GM21576 (cell line): ENCODE data around the gene PRKCG.
"Not testable (repeated sequence)": the region's sequence is repeated elsewhere in the genome, so short reads cannot be mapped to it uniquely, and the experiment has no call there.

ENCODE experiments used
- ATAC-seq: cut with Tn5 transposase; IDR thresholded peaks from one replicate; pipeline ENCODE4 v1.9.1; 2021; ENCODE audit warnings: mild to moderate bottlenecking, moderate library complexity; ENCODE audit not compliant: unreplicated experiment

The PRKCG gene

DNA sequence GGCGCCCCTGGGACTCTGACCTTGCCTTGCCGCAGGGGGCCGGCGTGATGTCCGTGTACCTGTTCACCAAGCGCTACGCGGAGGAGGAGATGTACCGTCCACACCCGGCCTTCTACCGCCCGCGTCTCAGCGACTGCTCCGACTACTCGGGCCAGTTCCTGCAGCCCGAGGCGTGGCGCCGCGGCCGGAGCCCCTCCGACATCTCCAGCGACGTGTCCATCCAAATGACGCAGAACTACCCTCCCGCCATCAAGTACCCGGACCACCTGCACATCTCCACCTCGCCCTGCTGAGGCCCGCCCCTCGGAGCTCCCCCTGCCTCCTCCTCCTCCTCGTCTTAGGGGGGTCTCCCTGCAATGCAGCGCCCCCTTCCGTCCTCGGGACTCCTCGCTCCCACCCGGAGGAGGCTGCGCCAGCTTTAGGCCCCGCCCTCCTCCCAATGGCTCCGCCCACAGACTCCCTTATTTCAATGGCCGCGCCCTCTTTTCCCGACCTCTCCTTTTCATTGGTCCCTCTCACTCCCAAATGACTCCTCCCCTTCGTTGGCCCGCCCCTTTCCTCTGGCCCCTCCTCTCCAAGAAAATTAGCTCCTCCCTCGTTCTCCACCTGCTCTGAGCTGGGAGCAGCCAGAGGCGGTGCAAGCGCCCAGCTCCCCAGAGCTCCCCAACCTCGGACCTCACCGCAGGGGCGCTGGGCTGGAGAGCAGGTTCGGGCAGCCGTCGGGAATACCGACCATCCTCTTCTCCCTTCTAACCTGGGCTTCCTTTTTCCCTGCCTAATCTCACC lies 60.2 kb downstream of the PRKCG start:
- ATAC-seq, result no peak

DNA sequence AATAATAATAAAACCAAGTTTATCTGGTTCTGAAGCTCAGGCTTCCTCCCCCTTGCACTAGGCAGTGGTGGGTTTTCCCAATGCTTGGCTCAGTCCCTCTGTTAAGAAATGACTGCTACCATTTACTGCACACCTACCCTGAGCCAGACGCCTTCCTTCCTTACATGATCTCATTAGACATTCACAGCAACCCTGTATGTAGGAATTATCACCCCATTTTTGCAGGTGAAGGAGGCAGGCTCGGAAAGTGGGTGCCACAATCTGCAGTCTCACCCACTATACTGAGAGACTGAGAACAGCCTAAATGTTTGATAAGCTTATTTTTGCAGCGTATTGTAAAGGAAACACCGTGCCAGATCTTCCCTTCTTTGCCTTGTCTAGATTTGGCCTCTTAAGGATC lies 62.4 kb downstream of the PRKCG start:
- ATAC-seq, result no peak

DNA sequence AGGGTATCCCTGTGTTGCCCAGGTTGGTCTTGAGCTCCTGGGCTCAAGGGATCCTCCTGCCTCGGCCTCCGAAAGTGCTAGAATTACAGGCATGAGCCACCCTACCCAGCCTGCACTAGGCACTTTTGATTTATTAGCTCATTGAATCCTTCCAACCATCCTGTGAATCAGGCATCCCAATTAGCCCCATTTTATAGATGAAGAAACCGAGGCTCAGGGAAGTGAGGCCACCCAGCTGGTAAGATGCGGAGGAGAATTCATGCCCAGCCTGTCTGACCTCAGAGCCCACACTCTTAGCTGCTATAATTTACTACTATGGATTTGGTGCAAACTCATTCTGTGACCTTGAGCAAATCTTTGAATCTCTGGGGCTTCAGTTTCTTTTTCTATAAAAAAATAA lies 62.9 kb downstream of the PRKCG start:
- no peak for ATAC-seq

DNA sequence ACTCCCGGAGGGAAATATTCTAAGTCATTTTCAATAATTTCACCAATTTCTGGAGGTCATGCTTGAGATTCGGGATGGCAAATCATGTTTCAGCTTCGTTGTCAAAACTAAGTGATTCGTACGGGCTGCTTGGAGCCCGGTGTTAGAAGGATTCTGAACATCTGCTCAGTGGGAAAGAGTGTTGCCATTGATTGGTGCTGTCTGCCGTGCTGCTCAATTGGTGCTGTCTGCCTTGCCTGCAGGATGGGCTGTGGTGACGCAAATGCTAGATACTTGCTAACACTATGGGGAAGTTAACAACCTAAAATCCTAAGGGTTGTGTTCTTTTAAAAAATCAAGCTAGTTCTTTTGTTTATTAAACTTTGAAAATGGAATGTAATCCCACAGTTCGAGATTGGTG lies 63.4 kb downstream of the PRKCG start:
- no peak for ATAC-seq

DNA sequence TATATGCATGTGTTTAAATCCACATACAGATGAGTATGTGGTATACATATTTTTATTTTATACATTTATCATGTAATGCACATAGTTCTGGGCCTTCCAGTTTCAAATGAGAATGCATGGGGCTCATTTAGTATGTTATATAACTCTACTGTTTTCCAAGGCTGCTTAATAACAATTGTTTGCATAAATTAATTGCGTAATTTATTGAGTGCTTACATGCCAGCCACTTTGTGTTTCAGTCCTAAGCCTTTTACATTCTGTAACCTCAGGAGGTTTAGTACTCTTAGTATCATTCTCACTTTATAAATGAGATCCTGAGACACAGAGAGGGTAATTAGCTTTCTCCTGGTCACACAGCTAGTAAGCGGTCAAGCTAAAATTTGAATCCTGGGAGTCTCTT lies 64.0 kb downstream of the PRKCG start:
- ATAC-seq, result no peak

DNA sequence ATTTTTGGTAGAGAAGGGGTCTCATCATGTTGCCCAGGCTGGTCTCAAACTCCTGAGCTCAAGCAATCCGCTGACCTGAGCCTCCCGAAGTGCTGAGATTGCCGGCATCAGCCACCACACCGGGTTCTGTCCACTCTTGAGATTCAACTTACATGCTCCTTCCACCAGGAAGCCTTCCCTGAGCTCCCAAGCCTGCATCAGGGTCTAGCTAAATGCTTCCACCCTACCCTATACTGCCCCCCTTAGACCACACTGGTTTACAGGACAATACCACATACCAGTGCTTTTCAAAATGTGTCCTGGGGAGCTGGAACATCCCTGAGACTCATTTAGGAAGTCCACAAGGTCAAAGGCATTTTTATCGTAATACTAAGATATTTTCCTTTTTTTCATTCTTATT lies 65.6 kb downstream of the PRKCG start:
- no peak for ATAC-seq

DNA sequence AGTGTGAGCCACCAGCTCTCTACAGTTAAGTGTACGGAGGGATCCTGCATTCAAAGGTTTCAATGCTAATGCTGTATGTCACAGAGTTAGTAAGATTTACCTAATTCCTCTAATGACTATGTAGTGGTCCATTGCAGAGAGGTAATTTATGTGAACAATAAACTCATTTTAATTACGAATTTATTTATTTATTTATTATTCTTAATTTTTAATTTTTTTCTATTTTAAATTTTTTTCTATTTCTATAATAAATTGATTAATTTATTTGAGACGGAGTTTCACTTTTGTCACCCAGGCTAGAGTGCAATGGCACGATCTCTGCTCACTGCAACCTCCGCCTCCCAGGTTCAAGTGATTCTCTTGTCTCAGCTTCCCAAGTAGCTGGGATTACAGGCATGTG lies 66.6 kb downstream of the PRKCG start:
- not testable (repeated sequence) for ATAC-seq

DNA sequence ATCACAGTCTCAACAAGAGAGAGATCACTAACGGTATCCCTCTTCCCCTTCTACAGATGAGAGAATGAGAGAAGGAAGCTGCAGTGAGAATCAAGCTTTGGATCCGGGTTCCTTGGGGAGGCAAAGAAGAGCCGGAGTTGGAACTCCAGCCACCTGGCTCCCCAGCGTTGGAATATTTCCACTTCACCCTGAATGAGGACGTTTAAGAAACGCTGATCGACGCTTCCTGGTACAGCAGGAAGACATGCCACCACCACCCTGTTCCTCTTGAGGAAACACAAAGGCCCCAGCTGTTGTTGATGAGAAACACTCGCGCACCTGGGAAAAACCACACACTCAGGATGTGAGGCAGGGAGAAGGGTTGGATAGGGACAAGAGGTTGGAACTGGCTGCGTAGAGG lies 69.4 kb downstream of the PRKCG start:
- ATAC-seq, result no peak

DNA sequence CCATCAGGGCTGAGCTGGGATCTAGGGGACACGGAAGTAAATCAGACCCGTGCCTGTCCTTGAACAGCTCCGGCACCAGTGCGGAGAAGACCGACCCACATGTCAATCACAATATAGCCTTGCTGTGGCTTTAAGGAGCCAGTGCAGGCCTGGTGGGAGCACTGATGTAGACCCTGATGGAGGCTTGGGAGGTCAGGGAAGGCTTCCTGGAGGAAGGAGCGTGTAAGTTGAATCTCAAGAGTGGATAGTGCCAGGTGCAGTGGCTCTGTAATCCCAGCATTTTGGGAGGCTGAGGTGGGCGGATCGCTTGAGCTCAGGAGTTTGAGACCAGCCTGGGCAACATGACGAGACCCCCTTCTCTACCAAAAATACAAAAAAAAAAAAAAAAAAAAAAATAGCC lies 70.0 kb downstream of the PRKCG start:
- no peak for ATAC-seq

DNA sequence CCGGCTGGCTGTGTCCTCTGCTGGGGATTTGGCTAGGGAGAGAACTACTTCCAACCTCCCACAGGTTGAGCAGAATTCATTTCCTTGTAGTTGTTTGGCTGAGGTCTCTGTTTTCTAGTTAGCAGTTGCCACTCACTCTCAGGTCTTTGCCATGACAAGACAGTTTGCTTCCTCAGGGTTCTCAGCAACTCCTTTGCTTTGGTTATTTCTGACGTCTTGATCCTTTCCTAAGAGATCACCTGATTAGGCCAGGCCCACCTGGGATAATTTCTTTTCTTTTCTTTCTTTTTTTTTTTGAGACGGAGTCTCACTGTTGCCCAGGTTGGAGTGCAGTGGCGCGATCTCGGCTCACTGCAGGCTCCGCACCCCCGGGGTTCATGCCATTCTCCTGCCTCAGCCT lies 71.4 kb downstream of the PRKCG start:
- ATAC-seq, result no peak
